Parathyroid adenoma (tissue), 2 donors: ENCODE measurements around the gene CHD9NB.

Experiments used
- H2AFZ ChIP-seq: fragments of 300-600 bp; sonication (generic); one replicate; pipeline ENCODE4 v1.7.0; 2017; ENCODE audit warnings: antibody characterized with exemption, mild to moderate bottlenecking
- H3K27ac ChIP-seq: fragments of 300-600 bp; sonication (generic); one replicate; pipeline ENCODE4 v1.7.0; 2017
- H3K27me3 ChIP-seq: fragments of 300-600 bp; sonication (generic); one replicate; pipeline ENCODE4 v1.7.0; 2017; ENCODE audit warnings: low read length; ENCODE audit not compliant: control insufficient read depth, insufficient read depth
- H3K36me3 ChIP-seq: fragments of 300-600 bp; sonication (generic); one replicate; pipeline ENCODE4 v1.7.0; 2017; ENCODE audit warnings: low read length; ENCODE audit not compliant: control insufficient read depth, insufficient read depth
- H3K4me1 ChIP-seq: fragments of 300-600 bp; sonication (generic); one replicate; pipeline ENCODE4 v1.7.0; 2017; ENCODE audit warnings: control low read depth
- H3K4me2 ChIP-seq: fragments of 300-600 bp; sonication (generic); one replicate; pipeline ENCODE4 v1.7.0; 2017; ENCODE audit warnings: low read length
- H3K4me3 ChIP-seq: fragments of 300-600 bp; sonication (generic); one replicate; pipeline ENCODE4 v1.7.0; 2017; ENCODE audit warnings: low read depth, low read length
- H3K79me2 ChIP-seq: fragments of 300-600 bp; sonication (generic); one replicate; pipeline ENCODE4 v1.7.0; 2017; ENCODE audit warnings: control low read depth
- H3K9ac ChIP-seq: fragments of 300-600 bp; sonication (generic); one replicate; pipeline ENCODE4 v1.7.0; 2017; ENCODE audit warnings: mild to moderate bottlenecking
- H3K9me3 ChIP-seq: fragments of 300-600 bp; sonication (generic); one replicate; pipeline ENCODE4 v1.7.0; 2017; ENCODE audit warnings: low read length; ENCODE audit not compliant: control insufficient read depth
- TF ChIP-seq, protein P1 (sequence below): fragments of 300-600 bp; sonication (generic); IDR thresholded peaks from one replicate; pipeline ENCODE4 v1.7.0; 2017; ENCODE audit warnings: antibody characterized with exemption, mild to moderate bottlenecking
- donor health status: primary hyperparathyroidism.

Gene CHD9NB

DNA sequence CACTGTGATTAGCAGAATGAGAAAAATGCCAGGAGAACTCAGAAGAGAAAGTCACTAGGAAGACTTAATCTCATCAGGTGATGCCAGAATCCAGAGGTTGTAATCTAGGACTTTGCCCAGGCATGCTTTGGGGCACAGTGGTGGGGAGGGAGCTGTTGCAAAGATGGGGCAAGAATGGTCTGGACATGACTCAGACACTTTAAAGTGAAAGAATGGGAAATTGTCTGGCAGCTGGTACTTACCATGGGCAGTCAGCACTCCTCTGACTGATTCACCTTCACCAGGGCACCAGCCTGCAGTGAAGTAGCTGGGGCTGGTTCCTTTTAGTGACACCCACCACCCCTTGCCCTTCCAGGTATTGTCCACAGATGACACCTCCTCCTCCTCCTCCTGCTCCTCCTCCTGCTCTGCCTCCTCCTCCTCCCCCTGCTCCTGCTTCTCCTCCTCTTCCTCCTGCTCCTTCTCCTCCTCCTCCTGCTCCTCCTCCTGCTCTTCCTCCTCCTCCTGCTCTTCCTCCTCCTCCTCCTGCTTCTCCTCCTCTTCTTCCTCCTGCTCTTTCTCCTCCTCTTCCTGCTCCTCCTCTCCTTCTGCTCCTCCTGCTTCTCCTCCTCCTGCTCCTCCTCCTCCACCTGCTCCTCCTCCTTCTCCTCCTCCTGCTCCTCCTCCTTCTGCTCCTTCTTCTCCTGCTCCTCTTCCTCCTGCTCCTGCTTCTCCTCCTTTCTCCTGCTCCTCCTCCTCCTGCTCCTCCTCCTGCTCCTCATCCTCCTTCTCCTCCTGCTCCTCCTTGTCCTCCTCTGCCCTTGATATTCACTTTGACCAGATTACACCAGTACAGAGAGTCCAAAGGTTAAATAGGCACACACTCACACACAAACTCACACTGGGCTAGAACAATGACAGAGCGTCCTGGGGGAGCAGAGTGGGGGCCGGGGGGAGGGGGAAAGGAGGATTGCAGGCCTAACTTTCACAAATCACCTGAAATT, at the start of gene CHD9NB:
CHD9NB (minus strand) TSS at position 379 of the 983 bp plus-strand sequence. CDS start 8,739 bp downstream, outside the sequence.
- TF ChIP-seq, protein P1, sequence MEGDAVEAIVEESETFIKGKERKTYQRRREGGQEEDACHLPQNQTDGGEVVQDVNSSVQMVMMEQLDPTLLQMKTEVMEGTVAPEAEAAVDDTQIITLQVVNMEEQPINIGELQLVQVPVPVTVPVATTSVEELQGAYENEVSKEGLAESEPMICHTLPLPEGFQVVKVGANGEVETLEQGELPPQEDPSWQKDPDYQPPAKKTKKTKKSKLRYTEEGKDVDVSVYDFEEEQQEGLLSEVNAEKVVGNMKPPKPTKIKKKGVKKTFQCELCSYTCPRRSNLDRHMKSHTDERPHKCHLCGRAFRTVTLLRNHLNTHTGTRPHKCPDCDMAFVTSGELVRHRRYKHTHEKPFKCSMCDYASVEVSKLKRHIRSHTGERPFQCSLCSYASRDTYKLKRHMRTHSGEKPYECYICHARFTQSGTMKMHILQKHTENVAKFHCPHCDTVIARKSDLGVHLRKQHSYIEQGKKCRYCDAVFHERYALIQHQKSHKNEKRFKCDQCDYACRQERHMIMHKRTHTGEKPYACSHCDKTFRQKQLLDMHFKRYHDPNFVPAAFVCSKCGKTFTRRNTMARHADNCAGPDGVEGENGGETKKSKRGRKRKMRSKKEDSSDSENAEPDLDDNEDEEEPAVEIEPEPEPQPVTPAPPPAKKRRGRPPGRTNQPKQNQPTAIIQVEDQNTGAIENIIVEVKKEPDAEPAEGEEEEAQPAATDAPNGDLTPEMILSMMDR: no peak
- Histone ChIP-seq H3K27me3 (no peaks in the 10 kb centered on the region), H3K79me2 (peaks cover 17% of the 10 kb centered on the region), H3K4me2 (no peak within 1 kb of the TSS), H2AFZ (peak within 1 kb of the TSS; percentile 65), H3K9me3 (no peaks in the 10 kb centered on the region), H3K36me3 (no peaks in the 10 kb centered on the region), H3K4me1 (peaks cover 10% of the 10 kb centered on the region), H3K27ac (no peak within 1 kb of the TSS), H3K9ac (no peak within 1 kb of the TSS), H3K4me3 (no peak within 1 kb of the TSS)

DNA sequence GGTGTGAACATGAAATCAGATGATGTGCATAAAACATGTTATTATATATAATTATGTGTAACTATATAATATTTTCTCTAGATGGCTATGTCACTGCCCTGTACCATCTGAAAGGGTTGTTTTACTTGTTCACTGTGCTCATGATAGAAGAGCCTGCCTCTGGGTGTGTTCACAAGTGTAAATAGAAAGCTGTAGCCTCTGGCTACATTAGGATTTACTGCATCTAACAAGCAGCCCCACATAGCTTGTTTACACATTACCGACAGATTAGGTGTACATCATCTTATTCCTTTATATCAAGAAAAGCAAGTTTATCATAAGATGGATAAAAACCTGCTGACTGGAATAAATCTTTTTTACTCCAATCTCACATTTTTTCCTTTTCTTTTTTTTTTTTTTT, 48.2 kb upstream of the CHD9NB start:
- Histone ChIP-seq H3K27ac (peak overlapping the region; percentile 45), H3K27me3 (no peaks in the 10 kb centered on the region), H3K79me2 (peaks cover 13% of the 10 kb centered on the region), H3K4me3 (no peak overlapping the region), H3K9me3 (no peaks in the 10 kb centered on the region), H3K9ac (no peak overlapping the region), H3K36me3 (no peaks in the 10 kb centered on the region), H3K4me1 (peaks cover 24% of the 10 kb centered on the region), H2AFZ (no peak overlapping the region), H3K4me2 (no peak overlapping the region)
- TF ChIP-seq, protein P1: no peak

- Histone ChIP-seq H3K4me3 (peak overlapping the region; percentile 23), H3K27me3 (no peaks in the 10 kb centered on the region), H3K9ac (no peak overlapping the region), H3K4me1 (peaks cover 24% of the 10 kb centered on the region), H3K36me3 (no peaks in the 10 kb centered on the region), H3K4me2 (peak overlapping the region; percentile 65), H2AFZ (peak overlapping the region; percentile 86), H3K9me3 (no peaks in the 10 kb centered on the region), H3K79me2 (peaks cover 13% of the 10 kb centered on the region), H3K27ac (peak overlapping the region; percentile 90)
- TF ChIP-seq, protein P1: no peak
Measured at GRCh38 chr16:53100131-53100748, 47.5 kb upstream of the CHD9NB start.

GRCh38 chr16:53099318-53100130, 46.8 kb upstream of the CHD9NB start:
- H2AFZ ChIP-seq: peak overlapping the region; percentile 86
- H3K9ac ChIP-seq: no peak overlapping the region
- peak overlapping the region; percentile 90 for H3K27ac ChIP-seq
- H3K79me2 ChIP-seq: peaks cover 13% of the 10 kb centered on the region
- peak overlapping the region; percentile 23 for H3K4me3 ChIP-seq
- no peaks in the 10 kb centered on the region for H3K27me3 ChIP-seq
- H3K4me2 ChIP-seq: peak overlapping the region; percentile 65
- no peaks in the 10 kb centered on the region for H3K36me3 ChIP-seq
- no peaks in the 10 kb centered on the region for H3K9me3 ChIP-seq
- TF ChIP-seq, protein P1: no peak
- H3K4me1 ChIP-seq: peaks cover 26% of the 10 kb centered on the region
